ENCODE data around the gene DNAH17. TPM values are rescaled to one million over a fixed set of nuclear protein-coding genes. Genes with fewer than 3 reads are reported as not detected.

The DNAH17 gene
- total and polyA plus RNA-seq, 2 of the 8 experiments (the other 6 are each of a cell fraction or from before 2014, with no cell fraction given): 0.14 to 0.67 TPM

DNA sequence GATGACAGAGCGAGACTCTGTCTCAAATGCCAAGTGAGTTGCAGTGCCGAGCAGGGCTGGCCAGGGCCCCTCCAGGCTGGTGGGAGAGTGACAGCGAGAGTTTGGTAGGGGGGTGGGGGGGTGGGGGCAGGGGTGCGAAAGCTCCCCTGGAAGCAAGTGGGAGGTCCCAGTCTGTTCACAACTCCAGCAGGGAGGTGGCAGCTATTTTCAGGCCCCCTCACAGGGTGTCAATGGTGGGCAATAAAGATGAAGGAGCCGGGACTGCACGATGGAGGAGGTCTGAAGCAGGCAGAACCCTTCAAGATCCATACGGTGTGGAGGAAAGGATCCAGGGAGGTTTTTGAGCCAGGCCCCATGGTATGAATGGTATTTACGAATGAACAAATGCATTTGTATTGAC, 115.0 kb downstream of the DNAH17 start:
- no peak for DNase-seq (ENCODE audit: low read depth in 1 of 2, low spot score in 2 of 2)
- POLR2A ChIA-PET (ENCODE audit: partially characterized antibody): no interaction called here
- TF ChIP-seq HDAC6 (IDR thresholded peaks at IDR 0.05; ENCODE audit: low read depth, low read length) (no peak), NANOG (IDR thresholded peaks at IDR 0.05; ENCODE audit: insufficient read depth, low read depth, low read length, poor library complexity, severe bottlenecking) (no peak), TCF12 (IDR thresholded peaks at IDR 0.05; ENCODE audit: low read depth, low read length) (no peak), KDM5A (IDR thresholded peaks at IDR 0.05; ENCODE audit: low read length) (no peak), CTBP2 (IDR thresholded peaks at IDR 0.05; ENCODE audit: borderline replicate concordance, insufficient read depth, insufficient read length, low read length) (no peak), YY1 (IDR thresholded peaks at IDR 0.05; ENCODE audit: low read depth, low read length) (no peak), EP300 (IDR thresholded peaks at IDR 0.05; ENCODE audit: borderline replicate concordance in 1 of 2, low read depth in 2 of 2, low read length in 2 of 2) (no peak), SRF (IDR thresholded peaks at IDR 0.05; ENCODE audit: low read depth, low read length) (no peak), CBX5 (IDR thresholded peaks at IDR 0.05; ENCODE audit: low read depth, low read length) (no peak), POLR2AphosphoS5 (IDR thresholded peaks at IDR 0.05; ENCODE audit: low read depth, low read length) (no peak), HDAC2 (IDR thresholded peaks at IDR 0.05; ENCODE audit: borderline replicate concordance in 1 of 2, low read depth in 2 of 2, low read length in 2 of 2) (no peak), CEBPB (IDR thresholded peaks at IDR 0.05; ENCODE audit: low read depth, low read length) (no peak), JUN (IDR thresholded peaks at IDR 0.05; ENCODE audit: low read depth, low read length) (no peak)
- TF ChIP-seq, protein P1, sequence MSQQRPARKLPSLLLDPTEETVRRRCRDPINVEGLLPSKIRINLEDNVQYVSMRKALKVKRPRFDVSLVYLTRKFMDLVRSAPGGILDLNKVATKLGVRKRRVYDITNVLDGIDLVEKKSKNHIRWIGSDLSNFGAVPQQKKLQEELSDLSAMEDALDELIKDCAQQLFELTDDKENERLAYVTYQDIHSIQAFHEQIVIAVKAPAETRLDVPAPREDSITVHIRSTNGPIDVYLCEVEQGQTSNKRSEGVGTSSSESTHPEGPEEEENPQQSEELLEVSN (IDR thresholded peaks at IDR 0.05): no peak

More for the DNA sequence above, 115.0 kb downstream of the DNAH17 start:
- no peak overlapping the region for H2BK20ac ChIP-seq (ENCODE audit: low read length)
- H3K23ac ChIP-seq (ENCODE audit: insufficient read length): no peak overlapping the region
- H2BK12ac ChIP-seq (ENCODE audit: low read depth, low read length): no peak overlapping the region
- CTCF ChIA-PET (ENCODE audit: partially characterized antibody): interaction anchor here (0.7 to 1.4 kb wide), 2 partner anchors 17 to 127 kb away, joined by 3 to 4 read pairs; no protein-coding TSS in a partner anchor
- H3K27ac ChIP-seq (ENCODE audit: low read depth, low read length): no peak overlapping the region
- H3K18ac ChIP-seq (ENCODE audit: extremely low read depth, low read length): no peak overlapping the region
- no peaks in the 10 kb centered on the region for H3K79me2 ChIP-seq (ENCODE audit: control insufficient read depth in 1 of 2, insufficient read depth in 2 of 2, low read length in 2 of 2)
- no peaks in the 10 kb centered on the region for H4K20me1 ChIP-seq (replicated peaks in 1 of 2; ENCODE audit: control insufficient read depth in 1 of 2, insufficient read depth in 2 of 2, low read length in 2 of 2)
- no peaks in the 10 kb centered on the region for H3K4me1 ChIP-seq (replicated peaks in 1 of 4; ENCODE audit: control insufficient read depth in 3 of 4, insufficient read depth in 4 of 4, low read length in 3 of 4)
- no peak overlapping the region for H4K8ac ChIP-seq (ENCODE audit: extremely low read depth, insufficient read depth, low read length)
- H3K27me3 ChIP-seq (replicated peaks in 1 of 4; ENCODE audit: control insufficient read depth in 3 of 4, extremely low read depth in 1 of 4, insufficient read depth in 3 of 4, low read length in 3 of 4): no peaks in the 10 kb centered on the region
- H3K4me3 ChIP-seq (ENCODE audit: extremely low read depth in 1 of 4, insufficient read depth in 2 of 4, low read depth in 3 of 4, low read length in 4 of 4): no peak overlapping the region
- no peak overlapping the region for H2BK15ac ChIP-seq (ENCODE audit: low read length)
- no peak overlapping the region for H2AK5ac ChIP-seq (ENCODE audit: low read depth, low read length)
- no peak overlapping the region for H2BK120ac ChIP-seq (replicated peaks; ENCODE audit: low read depth, low read length)
- 0 out of 2 replicates have a peak, but pooled peaks cover 3% of the 10 kb centered on the region for H3K23me2 ChIP-seq (ENCODE audit: low read depth, low read length)
- no peaks in the 10 kb centered on the region for H3K79me1 ChIP-seq (ENCODE audit: low read depth, low read length)
- H4K91ac ChIP-seq (replicated peaks; ENCODE audit: insufficient read length, low read length): no peak overlapping the region
- H3K4ac ChIP-seq (replicated peaks; ENCODE audit: insufficient read length, low read depth, low read length): no peak overlapping the region
- no peak overlapping the region for H3K4me2 ChIP-seq (ENCODE audit: insufficient read depth in 1 of 2, low read depth in 2 of 2, low read length in 2 of 2)
- no peak overlapping the region for H3K14ac ChIP-seq (ENCODE audit: insufficient read length)
- no peak for FAIRE-seq
- no peak overlapping the region for H2AFZ ChIP-seq (ENCODE audit: low read length)
- H3K9ac ChIP-seq (replicated peaks in 1 of 4; ENCODE audit: extremely low read depth in 1 of 4, low read depth in 3 of 4, low read length in 3 of 4): no peak overlapping the region
- WGBS, 2 experiments (ENCODE audit: extremely low coverage in 1 of 2, insufficient coverage in 1 of 2, insufficient read length in 1 of 2, insufficient replicate concordance in 2 of 2, low coverage in 1 of 2, low lambda C conversion rate in 2 of 2, missing lambda C conversion rate in 1 of 2): 78% methylated on average over 8 of the region's 8 CpGs; no CpG with 5 or more reads in 1 of the 2 experiments
- H2BK5ac ChIP-seq (ENCODE audit: low read depth, low read length): no peak overlapping the region
- peaks cover 6% of the 10 kb centered on the region in 2 experiments; a peak in 2 of 4 replicates for H3K9me3 ChIP-seq (ENCODE audit: insufficient read depth in 2 of 2, low read depth in 1 of 2, low read length in 1 of 2)
- H3K36me3 ChIP-seq (ENCODE audit: control insufficient read depth in 2 of 4, insufficient read depth in 4 of 4, low read length in 3 of 4): no peaks in the 10 kb centered on the region
- H3K56ac ChIP-seq (replicated peaks; ENCODE audit: insufficient read length, low read depth, low read length): no peak overlapping the region
- H4K5ac ChIP-seq (ENCODE audit: insufficient read length, low read depth, low read length): no peak overlapping the region
